Stomach (tissue), 9 donors: ENCODE data around the gene ABCC1. TPM values are rescaled to one million over a fixed set of nuclear protein-coding genes. Genes with fewer than 3 reads are reported as not detected.

Experiments used
- DNase-seq, 2 donors: peaks; one replicate each; pipeline versions ENCODE4 v3.0.0 to v3.0.0-alpha.2; 2013 to 2019
- H3K27ac ChIP-seq, 5 donors: fragments of 200-600 bp in 4 of 5; sonication (generic) in 4 of 5; one replicate each; pipeline ENCODE4 v1.5.1; 2013 to 2019; ENCODE audit warnings: mild to moderate bottlenecking in 1 of 5, moderate library complexity in 1 of 5
- H3K27me3 ChIP-seq, 3 donors: fragments of 200-600 bp; sonication (generic); one replicate each; pipeline ENCODE4 v1.5.1; 2017 to 2019; ENCODE audit warnings: mixed run types in 1 of 3
- H3K36me3 ChIP-seq, 4 donors: fragments of 200-600 bp; sonication (generic); 1 replicate in 3 of 4; 2 replicates in 1 of 4; pipeline ENCODE4 v1.5.1; 2016 to 2019
- H3K4me1 ChIP-seq, 4 donors: fragments of 200-600 bp; sonication (generic); one replicate each; pipeline ENCODE4 v1.5.1; 2016 to 2019
- H3K4me3 ChIP-seq, 4 donors: fragments of 200-600 bp; sonication (generic) in 3 of 4; one replicate each; pipeline ENCODE4 v1.5.1; 2016 to 2019; ENCODE audit warnings: mild to moderate bottlenecking in 1 of 4
- H3K9me3 ChIP-seq, 4 donors: fragments of 200-600 bp; sonication (generic); one replicate each; pipeline ENCODE4 v1.5.1; 2016 to 2019
- CTCF ChIP-seq, 7 experiments: fragments of 450-650 bp in 4 of 7; fragments of 200-600 bp in 3 of 7; sonication (generic) in 3 of 7; IDR thresholded peaks; one replicate each; pipeline ENCODE4 v1.5.1; 2016 to 2019; ENCODE audit warnings: antibody characterized with exemption in 7 of 7, control low read depth in 2 of 7, mild to moderate bottlenecking in 1 of 7
- EP300 ChIP-seq: sonication (generic); formaldehyde crosslinking; IDR thresholded peaks from one replicate; pipeline ENCODE4 v1.6.1; 2017; ENCODE audit warnings: antibody characterized with exemption
- POLR2A ChIP-seq, 4 donors: fragments of 450-650 bp; IDR thresholded peaks; one replicate each; pipeline ENCODE4 v1.6.1; 2016; ENCODE audit warnings: antibody characterized with exemption in 4 of 4, control low read depth in 2 of 4, mild to moderate bottlenecking in 1 of 4, moderate library complexity in 1 of 4
- POLR2AphosphoS5 ChIP-seq, 3 donors: sonication (generic); formaldehyde crosslinking; IDR thresholded peaks; one replicate each; pipeline ENCODE4 v1.6.1; 2016; ENCODE audit warnings: antibody characterized with exemption in 3 of 3
- WGBS, 5 donors: extraction: QIAGEN DNeasy Blood & Tissue Kit in 3 of 5; methylation state at CpG; one replicate each; pipeline versions ENCODE4 v1.1.5 to v1.1.7; 2013 to 2018; 5-methylcytosine and 5-hydroxymethylcytosine counted together
- intact Hi-C: fragments of 100-400 bp; cut with DNase I; formaldehyde crosslinking; loops from one replicate; pipeline ENCODE4 v1.15.1; 2023; ENCODE audit warnings: low total_unique reads
- polyA plus RNA-seq, 3 donors: library from polyadenylated mRNA; stranded (reverse); fragments of 200-250 nt; gene quantifications; one replicate each; pipeline ENCODE4 v1.2.3, GENCODE V29; 2013
- total RNA-seq, 5 donors: library from RNA; depleted of rRNA; stranded (reverse); fragments of >200 nt; gene quantifications; one replicate each; pipeline versions ENCODE4 v1.1.0 to v1.2.3, GENCODE V29; 2014 to 2016
- donor health status: healthy with polysubstance abuse.
- donor health status: Bipolar disorder and iron deficiency.
- donor health status: healthy.

Gene ABCC1
- total and polyA plus RNA-seq, 8 donors, result 2.3 to 105 (median 24.9) TPM

- H3K4me3 ChIP-seq, result no peak overlapping the region
- no peaks in the 10 kb centered on the region for H3K36me3 ChIP-seq
- intact Hi-C loops, result no loop called here
- WGBS, 5 donors, result 92 to 96% (median 95%) methylated on average over 13 of the region's 13 CpGs
- no peaks in the 10 kb centered on the region for H3K4me1 ChIP-seq
- TF ChIP-seq POLR2AphosphoS5 (IDR thresholded peaks at IDR 0.05) (no peak), POLR2A (IDR thresholded peaks at IDR 0.05) (no peak), CTCF (IDR thresholded peaks at IDR 0.05) (no peak), EP300 (no peak)
- no peak overlapping the region for H3K27ac ChIP-seq
- no peaks in the 10 kb centered on the region for H3K9me3 ChIP-seq
- H3K27me3 ChIP-seq, result no peaks in the 10 kb centered on the region
- no peak for DNase-seq
These were observed 24.4 kb upstream of the ABCC1 start for GRCh38 chr16:15924996-15925395.

DNA sequence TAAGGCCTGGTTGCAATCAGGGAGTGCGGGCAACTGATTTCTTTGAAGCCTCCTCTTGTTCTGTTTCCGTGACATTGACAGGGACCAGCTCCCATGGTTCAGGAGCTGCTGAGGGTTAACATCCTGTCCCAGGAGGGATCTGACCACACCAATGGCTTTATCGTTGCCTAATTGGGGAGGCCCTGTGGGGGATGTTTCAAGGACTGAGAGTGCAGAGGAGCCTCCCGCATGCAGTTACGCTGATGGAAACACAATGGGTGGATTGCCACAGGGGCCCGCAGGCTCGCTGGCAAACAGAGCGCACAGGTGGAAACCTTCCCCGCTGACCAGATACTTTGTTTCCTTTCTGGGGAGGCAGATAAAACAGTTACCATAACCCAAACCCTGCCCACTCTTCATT is 23.8 kb upstream of the ABCC1 start:
- H3K27ac ChIP-seq, result no peak overlapping the region
- TF ChIP-seq POLR2A (IDR thresholded peaks at IDR 0.05) (no peak), CTCF (IDR thresholded peaks at IDR 0.05) (no peak), POLR2AphosphoS5 (IDR thresholded peaks at IDR 0.05) (no peak), EP300 (no peak)
- H3K4me3 ChIP-seq, result no peak overlapping the region
- DNase-seq, result no peak
- no peaks in the 10 kb centered on the region for H3K36me3 ChIP-seq
- 79 to 85% (median 83%) methylated on average over 8 to 9 of the region's 9 CpGs for WGBS, 5 donors
- no peaks in the 10 kb centered on the region for H3K4me1 ChIP-seq
- no peaks in the 10 kb centered on the region for H3K27me3 ChIP-seq
- intact Hi-C loops, result no loop called here
- H3K9me3 ChIP-seq, result no peaks in the 10 kb centered on the region

DNA sequence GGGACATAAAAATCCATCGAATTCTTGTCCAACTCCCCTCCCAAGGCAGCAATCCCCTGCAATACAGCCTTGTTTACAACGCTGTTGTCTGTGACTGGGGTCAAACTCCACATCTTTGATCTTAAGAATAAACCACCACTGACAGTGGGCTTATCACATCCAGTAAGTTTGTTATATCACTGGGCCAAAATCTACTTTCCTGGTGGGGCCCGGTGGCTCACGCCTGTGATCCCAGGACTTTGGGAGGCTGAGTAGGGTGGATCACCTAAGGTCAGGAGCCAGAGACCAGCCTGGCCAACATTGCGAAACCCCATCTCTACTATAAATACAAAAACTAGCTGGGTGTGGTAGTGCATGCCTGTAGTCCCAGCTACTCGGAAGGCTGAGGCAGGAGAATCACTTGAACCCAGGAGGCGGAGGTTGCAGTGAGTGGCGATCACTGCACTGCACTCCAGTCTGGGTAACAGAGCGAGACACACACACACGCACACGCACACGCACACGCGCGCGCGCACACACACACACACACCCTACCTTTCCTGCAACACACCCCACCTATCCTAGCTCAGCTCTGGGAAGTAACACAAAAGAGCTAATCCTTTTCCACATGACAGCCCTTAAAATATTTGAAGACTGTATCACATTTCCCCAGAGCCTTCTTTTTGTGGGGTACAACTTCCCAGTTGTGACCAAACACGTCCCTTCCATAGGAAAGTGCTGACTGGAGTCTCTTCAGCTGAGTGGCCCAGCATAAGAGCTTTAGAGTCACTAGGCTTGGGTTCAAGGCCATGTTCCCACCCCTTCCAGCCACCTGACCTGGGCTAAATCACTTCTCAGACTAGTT is 20.9 kb upstream of the ABCC1 start:
- no peaks in the 10 kb centered on the region for H3K9me3 ChIP-seq
- TF ChIP-seq POLR2AphosphoS5 (IDR thresholded peaks at IDR 0.05) (no peak), POLR2A (IDR thresholded peaks at IDR 0.05) (no peak), EP300 (no peak), CTCF (IDR thresholded peaks at IDR 0.05) (no peak)
- DNase-seq, result no peak
- H3K36me3 ChIP-seq, result no peaks in the 10 kb centered on the region
- H3K27me3 ChIP-seq, result no peaks in the 10 kb centered on the region
- no peak overlapping the region for H3K4me3 ChIP-seq
- no peak overlapping the region for H3K27ac ChIP-seq
- 89 to 93% (median 91%) methylated on average over 16 to 18 of the region's 18 CpGs for WGBS, 5 donors
- intact Hi-C loops, result no loop called here
- no peaks in the 10 kb centered on the region for H3K4me1 ChIP-seq

- no peaks in the 10 kb centered on the region for H3K36me3 ChIP-seq
- no peak for TF ChIP-seq POLR2A (IDR thresholded peaks at IDR 0.05)
- TF ChIP-seq EP300, result no peak
- no peak for TF ChIP-seq POLR2AphosphoS5 (IDR thresholded peaks at IDR 0.05)
- no peak for TF ChIP-seq CTCF (IDR thresholded peaks at IDR 0.05)
These were observed 16.5 kb upstream of the ABCC1 start for GRCh38 chr16:15932939-15933338.

More at GRCh38 chr16:15932939-15933338, 16.5 kb upstream of the ABCC1 start:
- DNase-seq, result no peak
- intact Hi-C loops, result no loop called here
- no peaks in the 10 kb centered on the region for H3K4me1 ChIP-seq
- no peak overlapping the region for H3K4me3 ChIP-seq
- WGBS, 5 donors, result 47 to 63% (median 52%) methylated on average over 6 of the region's 6 CpGs
- no peaks in the 10 kb centered on the region for H3K27me3 ChIP-seq
- H3K27ac ChIP-seq, result no peak overlapping the region
- peaks cover 0 to 5% (median 0%) of the 10 kb centered on the region in 4 donors for H3K9me3 ChIP-seq
